A549 treated with GW870086 at 1 μM for 4 hours (cell line): ENCODE data around the gene ISM1. TPM values are rescaled to one million over a fixed set of nuclear protein-coding genes. Genes with fewer than 3 reads are reported as not detected.

Experiments
- total RNA-seq: library from RNA; stranded (reverse); fragments of 200-300 nt; extraction: Qiagen RNA extraction; gene quantifications from 5 replicates; pipeline ENCODE4 v1.2.3, GENCODE V29; 2022; ENCODE audit warnings: low read depth

Gene ISM1
- total RNA-seq: 0.14 to 0.27 TPM (median 0.24 TPM) in 5 replicates

GRCh38 chr20:13220904-13221297 is at the start of gene ISM1:
TSS of gene ISM1 (plus strand) at chr20:13221274. CDS start at chr20:13221777, 503 bp downstream.

Other genes with a start within 250 kb of the ISM1 start
- gene SPTLC3, start 212.3 kb upstream of the ISM1 start, total RNA-seq: 0.06 to 0.21 TPM (median 0.09 TPM) in 3 of 5 replicates, not detected in the others